Stimulated activated CD8-positive, alpha-beta memory T cell treated with anti-CD3 and anti-CD28 coated beads, Interleukin-15, amount 100 ng/mL, for 1 hour (primary cell): Measurements from ENCODE around the gene RAPGEF2.
"Not testable (repeated sequence)": the region's sequence is repeated elsewhere in the genome, so short reads cannot be mapped to it uniquely, and the experiment has no call there.

ENCODE experiments used
- DNase-seq: peaks from one replicate; pipeline ENCODE4 v3.0.0-alpha.2; 2020; ENCODE audit warnings: low read depth

RAPGEF2 gene

GRCh38 chr4:159281771-159282170 lies 178.9 kb downstream of the RAPGEF2 start:
- no peak for DNase-seq

- DNase-seq = no peak
These were observed 179.4 kb downstream of the RAPGEF2 start for GRCh38 chr4:159282329-159282728.

GRCh38 chr4:159282944-159283343 lies 180.1 kb downstream of the RAPGEF2 start:
- DNase-seq = no peak

- DNase-seq = no peak
These were observed 180.8 kb downstream of the RAPGEF2 start for GRCh38 chr4:159283696-159284095.

- DNase-seq = no peak
These were observed 181.2 kb downstream of the RAPGEF2 start for GRCh38 chr4:159284113-159284512.

GRCh38 chr4:159284733-159285132 lies 181.9 kb downstream of the RAPGEF2 start:
- no peak for DNase-seq

- DNase-seq = no peak
These were observed 184.9 kb downstream of the RAPGEF2 start for GRCh38 chr4:159287767-159288166.

- no peak for DNase-seq
These were observed 186.8 kb downstream of the RAPGEF2 start for GRCh38 chr4:159289682-159290081.

- no peak for DNase-seq
These were observed 187.6 kb downstream of the RAPGEF2 start for GRCh38 chr4:159290321-159291030.

- DNase-seq = no peak
These were observed 188.3 kb downstream of the RAPGEF2 start for GRCh38 chr4:159291176-159291575.

GRCh38 chr4:159292137-159292896 lies 189.4 kb downstream of the RAPGEF2 start:
- DNase-seq = no peak

GRCh38 chr4:159293811-159294515 lies 191.1 kb downstream of the RAPGEF2 start:
- DNase-seq = no peak

- DNase-seq = no peak
These were observed 193.2 kb downstream of the RAPGEF2 start for GRCh38 chr4:159296061-159296460.

- no peak for DNase-seq
These were observed 194.2 kb downstream of the RAPGEF2 start for GRCh38 chr4:159297091-159297490.

- DNase-seq = no peak
These were observed 195.6 kb downstream of the RAPGEF2 start for GRCh38 chr4:159298502-159298901.

- no peak for DNase-seq
These were observed 200.6 kb downstream of the RAPGEF2 start for GRCh38 chr4:159303435-159303834.

- no peak for DNase-seq
These were observed 202.2 kb downstream of the RAPGEF2 start for GRCh38 chr4:159305129-159305528.

- no peak for DNase-seq
These were observed 205.1 kb downstream of the RAPGEF2 start for GRCh38 chr4:159307929-159308328.

GRCh38 chr4:159308566-159309340 lies 205.9 kb downstream of the RAPGEF2 start:
- DNase-seq = no peak

GRCh38 chr4:159312236-159312635 lies 209.4 kb downstream of the RAPGEF2 start:
- DNase-seq = no peak

GRCh38 chr4:159315879-159316278 lies 213.0 kb downstream of the RAPGEF2 start:
- DNase-seq = not testable (repeated sequence)

GRCh38 chr4:159317203-159317602 lies 214.3 kb downstream of the RAPGEF2 start:
- DNase-seq = no peak
